GM21390 (cell line): Measurements from ENCODE around the gene STAT4.
"Not testable (repeated sequence)": the region's sequence is repeated elsewhere in the genome, so short reads cannot be mapped to it uniquely, and the experiment has no call there.

ENCODE experiments used
- ATAC-seq: cut with Tn5 transposase; IDR thresholded peaks from one replicate; pipeline ENCODE4 v1.9.1; 2021; ENCODE audit not compliant: unreplicated experiment

The STAT4 gene

GRCh38 chr2:190997526-190998113 lies 153.2 kb downstream of the STAT4 start:
- ATAC-seq = no peak

- ATAC-seq = no peak
Measured at GRCh38 chr2:190996947-190997346, 153.8 kb downstream of the STAT4 start.

GRCh38 chr2:190996338-190996946 lies 154.4 kb downstream of the STAT4 start:
- no peak for ATAC-seq

GRCh38 chr2:190995315-190995714 lies 155.5 kb downstream of the STAT4 start:
- not testable (repeated sequence) for ATAC-seq

- no peak for ATAC-seq
Measured at GRCh38 chr2:190994148-190994547, 156.6 kb downstream of the STAT4 start.

GRCh38 chr2:190993292-190993643 lies 157.5 kb downstream of the STAT4 start:
- no peak for ATAC-seq

GRCh38 chr2:190990132-190990531 lies 160.7 kb downstream of the STAT4 start:
- ATAC-seq = no peak

- ATAC-seq = no peak
Measured at GRCh38 chr2:190988910-190989309, 161.9 kb downstream of the STAT4 start.

GRCh38 chr2:190987938-190988337 lies 162.9 kb downstream of the STAT4 start:
- no peak for ATAC-seq

- ATAC-seq = no peak
Measured at GRCh38 chr2:190987116-190987515, 163.7 kb downstream of the STAT4 start.

GRCh38 chr2:190986221-190986953 lies 164.4 kb downstream of the STAT4 start:
- no peak for ATAC-seq

- no peak for ATAC-seq
Measured at GRCh38 chr2:190984595-190984994, 166.2 kb downstream of the STAT4 start.

GRCh38 chr2:190982262-190983034 lies 168.3 kb downstream of the STAT4 start:
- no peak for ATAC-seq

GRCh38 chr2:190981733-190982132 lies 169.1 kb downstream of the STAT4 start:
- no peak for ATAC-seq

- ATAC-seq = no peak
Measured at GRCh38 chr2:190981333-190981732, 169.5 kb downstream of the STAT4 start.

- ATAC-seq = no peak
Measured at GRCh38 chr2:190980630-190981209, 170.1 kb downstream of the STAT4 start.

GRCh38 chr2:190979906-190980629 lies 170.7 kb downstream of the STAT4 start:
- no peak for ATAC-seq
